Stimulated activated CD4-positive, alpha-beta T cell treated with anti-CD3 and anti-CD28 coated beads, Interleukin-12 subunit alpha, Interleukin-12 subunit beta, amount 100 ng/mL, for 24 hours (primary cell): Measurements from ENCODE around the gene CDC42EP5.

Experiments used
- DNase-seq, 2 experiments: peaks; one replicate each; pipeline ENCODE4 v3.0.0-alpha.2; 2020; ENCODE audit warnings: low read depth in 2 of 2

Gene CDC42EP5

DNA sequence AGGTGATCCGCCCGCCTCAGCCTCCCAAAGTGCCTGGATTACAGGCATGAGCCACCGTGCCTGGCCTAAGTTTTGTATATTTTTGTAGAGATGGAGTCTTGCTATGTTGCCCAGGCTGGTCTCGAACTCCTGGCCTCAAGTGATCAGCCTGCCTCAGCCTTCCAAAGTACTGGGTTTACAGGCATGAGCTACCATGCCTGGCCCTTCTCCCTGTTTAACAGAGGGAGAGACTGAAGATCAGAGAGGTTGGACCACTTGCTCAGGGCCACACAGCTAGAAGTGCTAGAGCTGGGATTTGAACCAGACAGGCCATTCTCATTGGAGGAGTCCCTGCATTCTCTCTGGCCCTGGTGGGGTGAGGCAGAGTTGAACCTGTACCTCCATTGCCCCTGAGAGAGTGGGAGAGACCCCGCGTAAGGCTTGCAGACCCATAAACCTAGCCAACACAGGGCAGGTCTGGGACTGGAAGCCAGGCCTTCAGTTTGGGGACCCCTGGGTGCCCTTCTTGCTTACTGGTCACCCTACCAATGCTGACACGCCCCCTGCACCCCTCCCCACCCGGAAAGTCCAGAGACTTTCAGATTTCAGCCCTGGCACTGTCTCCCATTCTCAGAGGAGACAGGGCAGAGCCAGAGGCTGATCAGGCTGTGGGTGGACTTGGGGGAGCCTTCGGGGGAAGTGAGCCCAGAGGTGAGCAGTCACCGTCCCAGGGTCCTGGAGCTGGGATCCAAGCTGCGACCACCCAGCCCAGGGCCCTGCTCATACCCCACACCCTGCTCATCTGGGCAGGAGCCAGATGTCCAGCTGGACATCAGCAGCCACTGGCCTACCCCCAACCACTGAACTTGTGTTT is 44.5 kb downstream of the CDC42EP5 start:
- DNase-seq: no peak

DNA sequence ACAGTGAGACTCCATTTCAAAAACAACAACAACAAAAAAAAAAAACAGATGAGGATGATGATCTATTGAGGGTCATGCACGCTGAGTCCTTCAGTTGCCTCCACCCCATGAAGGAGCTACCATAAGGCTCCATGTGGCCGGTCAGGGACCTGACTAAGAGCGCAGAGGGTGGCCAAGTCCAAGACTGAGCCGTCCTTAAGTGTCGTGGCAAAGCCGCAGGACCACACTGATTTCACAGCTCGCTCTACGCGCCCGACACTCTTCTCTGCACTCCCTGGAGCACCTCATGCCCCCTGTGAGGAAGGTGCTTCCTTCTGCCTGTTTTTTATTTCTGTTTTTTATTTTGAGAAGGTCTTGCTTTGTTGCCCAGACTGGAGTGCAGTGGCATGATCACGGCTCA is 45.5 kb downstream of the CDC42EP5 start:
- DNase-seq: no peak

- DNase-seq: no peak
Observed at GRCh38 chr19:54426291-54426931, 46.7 kb downstream of the CDC42EP5 start.

- no peak for DNase-seq
Observed at GRCh38 chr19:54425382-54425723, 47.7 kb downstream of the CDC42EP5 start.

- no peak for DNase-seq
Observed at GRCh38 chr19:54424660-54425381, 48.3 kb downstream of the CDC42EP5 start.

DNA sequence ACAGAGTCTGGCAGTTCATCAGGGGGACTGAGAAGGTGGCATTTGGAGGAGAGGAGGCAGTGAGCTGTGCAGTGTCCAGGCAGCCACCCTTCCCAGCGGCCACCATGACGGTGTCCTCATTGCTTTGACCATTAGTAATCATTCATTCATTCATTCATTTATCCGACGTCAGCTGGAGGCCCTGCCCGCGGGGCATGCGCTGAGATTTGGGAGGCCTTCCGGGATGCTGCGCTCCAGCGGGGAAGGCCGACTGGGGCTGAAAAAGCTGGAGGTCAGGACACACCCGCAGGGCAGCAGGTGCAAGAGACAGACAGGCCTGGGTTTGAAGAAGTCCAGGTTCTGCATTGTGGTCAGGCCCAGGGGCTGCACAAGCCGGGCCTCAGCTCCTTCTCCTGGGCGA is 48.9 kb downstream of the CDC42EP5 start:
- DNase-seq: no peak

DNA sequence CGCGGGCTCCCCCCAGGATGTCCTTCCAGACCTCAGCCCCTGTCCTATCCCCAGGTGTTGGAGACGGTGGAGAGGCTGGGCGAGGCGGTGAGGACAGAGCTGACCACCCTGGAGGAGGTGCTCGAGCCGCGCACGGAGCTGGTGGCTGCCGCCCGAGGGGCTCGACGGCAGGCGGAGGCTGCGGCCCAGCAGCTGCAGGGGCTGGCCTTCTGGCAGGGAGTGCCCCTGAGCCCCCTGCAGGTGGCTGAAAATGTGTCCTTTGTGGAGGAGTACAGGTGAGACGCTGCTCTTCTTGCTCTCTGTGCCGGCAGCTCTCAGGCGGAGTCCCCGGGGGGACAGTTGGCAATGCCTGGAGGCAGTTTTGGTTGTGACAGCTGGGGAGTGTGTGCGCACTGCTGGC is 51.0 kb downstream of the CDC42EP5 start:
- no peak for DNase-seq

DNA sequence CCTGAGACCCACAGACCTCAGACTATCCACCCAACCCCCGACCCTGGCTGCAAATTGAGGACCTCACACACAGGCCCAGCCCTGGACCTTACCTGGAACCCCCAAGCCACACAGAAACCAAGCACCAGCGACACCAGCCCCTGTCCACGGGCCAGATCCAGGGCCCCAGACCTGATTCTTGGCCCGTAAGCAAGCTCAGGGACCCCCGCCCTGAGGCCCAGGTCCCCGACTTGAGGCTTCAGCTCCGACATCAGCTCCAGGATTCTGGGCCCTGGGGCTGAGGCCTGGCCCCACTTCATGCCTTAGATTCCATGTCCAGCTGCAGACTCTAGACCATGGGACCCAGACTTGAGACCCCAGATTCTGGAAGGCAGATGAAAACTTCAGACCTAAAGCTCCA is 51.6 kb downstream of the CDC42EP5 start:
- no peak for DNase-seq

GRCh38 chr19:54421169-54421516 is 52.0 kb downstream of the CDC42EP5 start:
- DNase-seq: no peak

GRCh38 chr19:54420383-54421168 is 52.5 kb downstream of the CDC42EP5 start:
- no peak for DNase-seq

- no peak for DNase-seq
Observed at GRCh38 chr19:54420068-54420382, 53.1 kb downstream of the CDC42EP5 start.

GRCh38 chr19:54418930-54419800 is 53.9 kb downstream of the CDC42EP5 start:
- no peak for DNase-seq

DNA sequence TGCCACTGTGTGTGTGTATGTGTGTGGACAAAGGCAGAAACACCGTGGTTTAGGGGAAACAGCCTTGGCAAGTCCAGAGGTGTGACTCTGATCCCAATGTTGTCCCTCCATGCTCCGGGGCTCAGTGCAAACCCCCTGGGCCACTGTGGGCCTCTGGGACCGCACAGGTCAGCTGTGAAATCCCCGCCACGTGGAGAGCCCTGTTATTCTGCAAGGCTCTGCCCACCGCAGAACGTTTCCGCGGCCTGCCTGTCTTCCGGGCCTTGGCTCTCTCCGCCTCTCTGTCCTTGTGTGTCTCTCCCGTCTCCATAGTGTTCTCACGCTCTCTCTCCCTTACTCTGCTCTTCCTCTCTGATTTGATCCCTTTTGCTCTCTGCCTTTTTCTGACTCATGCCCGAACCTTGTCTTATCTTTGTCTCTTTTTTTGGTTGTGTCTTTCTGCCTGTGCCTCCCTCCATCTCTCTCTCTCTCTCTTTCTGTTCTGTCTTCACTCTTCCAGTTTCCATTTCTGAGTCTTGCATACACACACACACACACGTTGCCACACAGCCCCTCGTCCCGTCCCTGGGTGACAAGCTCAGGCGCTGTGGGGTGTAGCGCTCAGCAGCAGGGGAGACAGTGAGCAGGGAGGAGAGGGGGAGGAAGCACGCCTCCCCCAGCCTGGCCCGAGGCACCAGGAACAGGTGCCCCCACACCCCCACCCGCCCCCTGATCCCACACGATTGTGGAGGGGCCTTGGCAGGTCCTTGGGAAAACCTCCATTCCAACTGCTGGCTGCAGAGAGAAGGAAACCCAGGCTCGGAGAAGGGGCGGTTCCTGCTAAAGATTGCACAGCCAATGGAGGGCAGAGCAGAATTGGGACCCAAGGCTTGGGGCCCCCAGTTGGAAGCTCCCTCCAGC is 54.8 kb downstream of the CDC42EP5 start:
- DNase-seq: no peak

- no peak for DNase-seq
Observed at GRCh38 chr19:54416695-54417491, 56.2 kb downstream of the CDC42EP5 start.

GRCh38 chr19:54415901-54416673 is 57.0 kb downstream of the CDC42EP5 start:
- DNase-seq: no peak

- DNase-seq: peak in 1 of 2 experiments; percentile 22
Observed at GRCh38 chr19:54415208-54415900, 57.7 kb downstream of the CDC42EP5 start, which contains the start of gene TTYH1. TTYH1 (plus strand) TSS chr19:54415464; CDS start chr19:54415553, 89 bp downstream.
